RWPE1 (cell line): ENCODE results near the gene FDX1.

Source experiments
- CTCF ChIA-PET: fragments of 350-600 bp; sonication (Branson Sonifier 250); formaldehyde crosslinking; extraction: SDS; loops from one replicate; lab custom pipeline; 2021; lab: Yijun Ruan, JAX
- POLR2A ChIA-PET: fragments of 400-600 bp; formaldehyde crosslinking; extraction: SDS; loops from one replicate; lab custom pipeline; 2020; ENCODE audit warnings: antibody characterized with exemption; ENCODE audit not compliant: low non-redundant PET; lab: Yijun Ruan, JAX
- DNase-seq: peaks from one replicate; pipeline ENCODE4 v3.0.0; 2012; ENCODE audit warnings: low spot score
- H3K27ac ChIP-seq: fragments of 450-650 bp; 2 replicates; pipeline ENCODE4 v1.5.1; 2017
- TF ChIP-seq, protein P1 (sequence below): fragments of 450-650 bp; conservative IDR thresholded peaks from 2 replicates; pipeline ENCODE4 v1.5.1; 2017; ENCODE audit warnings: low read depth, mild to moderate bottlenecking

The FDX1 gene

DNA sequence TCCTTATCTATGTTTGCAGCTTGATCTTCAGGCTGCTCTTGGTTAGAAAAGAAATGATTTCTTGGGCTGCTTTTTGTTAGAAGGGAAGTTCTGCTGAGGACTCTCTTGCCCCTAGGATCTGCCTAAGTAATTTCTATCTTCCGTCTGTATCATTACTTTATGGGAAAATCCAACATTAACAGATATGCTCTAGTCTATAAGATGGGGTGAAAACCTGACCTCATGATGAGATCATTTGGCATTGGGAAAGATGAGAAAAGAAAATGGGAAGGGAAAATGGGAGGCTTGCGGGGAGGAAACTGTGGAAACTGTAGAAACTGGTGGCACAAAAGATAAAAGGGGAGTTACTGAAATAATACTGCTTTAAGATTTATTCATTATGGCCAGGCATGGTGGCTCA lies 63.6 kb downstream of the FDX1 start:
- CTCF ChIA-PET, result no interaction called here

GRCh38 chr11:110497231-110497978 lies 67.7 kb downstream of the FDX1 start:
- CTCF ChIA-PET, result no interaction called here
- DNase-seq, result no peak
- POLR2A ChIA-PET, result no interaction called here
- H3K27ac ChIP-seq, result no peak overlapping the region
- TF ChIP-seq, protein P1, sequence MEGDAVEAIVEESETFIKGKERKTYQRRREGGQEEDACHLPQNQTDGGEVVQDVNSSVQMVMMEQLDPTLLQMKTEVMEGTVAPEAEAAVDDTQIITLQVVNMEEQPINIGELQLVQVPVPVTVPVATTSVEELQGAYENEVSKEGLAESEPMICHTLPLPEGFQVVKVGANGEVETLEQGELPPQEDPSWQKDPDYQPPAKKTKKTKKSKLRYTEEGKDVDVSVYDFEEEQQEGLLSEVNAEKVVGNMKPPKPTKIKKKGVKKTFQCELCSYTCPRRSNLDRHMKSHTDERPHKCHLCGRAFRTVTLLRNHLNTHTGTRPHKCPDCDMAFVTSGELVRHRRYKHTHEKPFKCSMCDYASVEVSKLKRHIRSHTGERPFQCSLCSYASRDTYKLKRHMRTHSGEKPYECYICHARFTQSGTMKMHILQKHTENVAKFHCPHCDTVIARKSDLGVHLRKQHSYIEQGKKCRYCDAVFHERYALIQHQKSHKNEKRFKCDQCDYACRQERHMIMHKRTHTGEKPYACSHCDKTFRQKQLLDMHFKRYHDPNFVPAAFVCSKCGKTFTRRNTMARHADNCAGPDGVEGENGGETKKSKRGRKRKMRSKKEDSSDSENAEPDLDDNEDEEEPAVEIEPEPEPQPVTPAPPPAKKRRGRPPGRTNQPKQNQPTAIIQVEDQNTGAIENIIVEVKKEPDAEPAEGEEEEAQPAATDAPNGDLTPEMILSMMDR, result no peak

More for the DNA sequence above, 63.6 kb downstream of the FDX1 start:
- TF ChIP-seq, protein P1, result no peak
- H3K27ac ChIP-seq, result no peak overlapping the region
- DNase-seq, result no peak
- POLR2A ChIA-PET, result no interaction called here

DNA sequence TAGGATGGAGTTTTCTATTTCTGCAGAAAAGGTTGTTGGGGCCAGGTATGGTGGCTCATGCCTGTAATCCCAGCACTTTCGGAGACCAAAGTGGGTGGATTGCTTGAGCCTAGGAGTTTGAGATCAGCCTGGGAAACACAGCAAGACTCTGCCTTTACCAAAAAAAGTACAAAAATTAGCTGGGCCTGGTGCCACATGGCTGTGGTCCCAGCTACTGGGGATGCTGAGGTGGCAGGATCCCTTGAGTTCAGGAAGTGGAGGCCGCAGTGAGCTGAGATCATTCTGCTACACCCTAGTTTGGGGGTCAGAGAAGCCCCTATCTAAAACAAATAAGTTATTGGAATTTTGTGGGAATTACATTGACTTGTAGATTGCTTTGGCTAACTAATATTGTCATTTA lies 71.7 kb downstream of the FDX1 start:
- TF ChIP-seq, protein P1, result no peak
- ChIA-PET CTCF (no interaction called here), POLR2A (no interaction called here)
- DNase-seq, result no peak
- no peak overlapping the region for H3K27ac ChIP-seq

- no peak overlapping the region for H3K27ac ChIP-seq
- ChIA-PET POLR2A (no interaction called here), CTCF (interaction anchor here (0.6 to 0.7 kb wide), 2 partner anchors 30 to 336 kb away, joined by 4 to 5 read pairs; no protein-coding TSS in a partner anchor)
- TF ChIP-seq, protein P1, result no peak
- no peak for DNase-seq
Observed at GRCh38 chr11:110505528-110506284, 76.0 kb downstream of the FDX1 start.

- DNase-seq, result no peak
- ChIA-PET POLR2A (interaction anchor here (0.5 kb wide), 1 partner anchor 1046 kb away, joined by 3 read pairs; no protein-coding TSS in a partner anchor), CTCF (interaction anchor here (1.0 kb wide), 1 partner anchor 18 kb away, joined by 5 read pairs; no protein-coding TSS in a partner anchor)
- TF ChIP-seq, protein P1, result no peak
- no peak overlapping the region for H3K27ac ChIP-seq
Observed at GRCh38 chr11:110507328-110507727, 77.6 kb downstream of the FDX1 start.

GRCh38 chr11:110508786-110509185 lies 79.0 kb downstream of the FDX1 start:
- DNase-seq, result no peak
- POLR2A ChIA-PET, result no interaction called here
- no peak overlapping the region for H3K27ac ChIP-seq
- CTCF ChIA-PET, result no interaction called here
- TF ChIP-seq, protein P1, result no peak
